H1 (cell line): ENCODE data around the gene GBA2. TPM values are rescaled to one million over a fixed set of nuclear protein-coding genes. Genes with fewer than 3 reads are reported as not detected.

Experiments
- CTCF ChIA-PET: fragments of 300-600 bp; sonication (Branson Sonifier 250); formaldehyde crosslinking; loops from one replicate; lab custom pipeline; 2021; ENCODE audit not compliant: partially characterized antibody; lab: Charles Lee
- POLR2A ChIA-PET: fragments of 300-600 bp; sonication (Branson Sonifier 250); formaldehyde crosslinking; loops from one replicate; lab custom pipeline; 2021; ENCODE audit warnings: inconsistent platforms; ENCODE audit not compliant: partially characterized antibody; lab: Charles Lee
- DNase-seq, 2 experiments: peaks; one replicate each; pipeline versions ENCODE4 v3.0.0 to v3.0.0-alpha.2; 2010 to 2022; ENCODE audit warnings: low spot score in 2 of 2, low read depth in 1 of 2, mixed read lengths in 1 of 2
- FAIRE-seq: peaks from 2 replicates; lab custom pipeline; 2011; peaks lifted over from hg19 to GRCh38; lab: Jason Lieb, UNC
- H2AFZ ChIP-seq: 2 replicates; pipeline ENCODE4 v1.8.1; 2012; ENCODE audit warnings: low read length, inconsistent platforms
- H2AK5ac ChIP-seq: 2 replicates; pipeline ENCODE4 v1.6.1; 2013; ENCODE audit warnings: low read depth, low read length
- H2BK120ac ChIP-seq: replicated peaks from 2 replicates; pipeline ENCODE3; 2013; ENCODE audit warnings: low read depth, low read length, inconsistent platforms
- H2BK12ac ChIP-seq: 2 replicates; pipeline ENCODE4 v1.6.1; 2013; ENCODE audit warnings: low read depth, low read length
- H2BK15ac ChIP-seq: 2 replicates; pipeline ENCODE4 v1.6.1; 2013; ENCODE audit warnings: low read length
- H2BK20ac ChIP-seq: 2 replicates; pipeline ENCODE4 v1.6.1; 2013; ENCODE audit warnings: low read length
- H2BK5ac ChIP-seq: 2 replicates; pipeline ENCODE4 v1.6.1; 2013; ENCODE audit warnings: low read depth, low read length
- H3K14ac ChIP-seq: 2 replicates; pipeline ENCODE4 v1.6.1; 2013; ENCODE audit warnings: inconsistent platforms; ENCODE audit not compliant: insufficient read length
- H3K18ac ChIP-seq: 2 replicates; pipeline ENCODE4 v1.6.1; 2013; ENCODE audit warnings: low read length; ENCODE audit errors: extremely low read depth
- H3K23ac ChIP-seq: 2 replicates; pipeline ENCODE4 v1.6.1; 2013; ENCODE audit warnings: inconsistent platforms; ENCODE audit not compliant: insufficient read length
- H3K23me2 ChIP-seq: 2 replicates; pipeline ENCODE4 v1.6.1; 2013; ENCODE audit warnings: low read depth, low read length
- H3K27ac ChIP-seq: 2 replicates; pipeline ENCODE4 v1.6.1; 2011; ENCODE audit warnings: low read depth, low read length, inconsistent platforms
- H3K27me3 ChIP-seq, 4 experiments: replicated peaks in 1 of 4; 1 replicate in 1 of 4; 2 replicates in 3 of 4; pipeline versions ENCODE4 v1.6.1 to v1.8.1; 2011 to 2013; ENCODE audit warnings: low read length in 3 of 4, mild to moderate bottlenecking in 3 of 4, inconsistent platforms in 2 of 4, mixed read lengths in 2 of 4, moderate library complexity in 1 of 4; ENCODE audit not compliant: control insufficient read depth in 3 of 4, insufficient read depth in 3 of 4; ENCODE audit errors: extremely low read depth in 1 of 4
- H3K36me3 ChIP-seq, 4 experiments: 2 replicates each; pipeline versions ENCODE4 v1.6.1 to v1.8.1; 2011 to 2013; ENCODE audit warnings: mild to moderate bottlenecking in 4 of 4, low read length in 3 of 4, moderate library complexity in 2 of 4, control low read depth in 1 of 4, inconsistent platforms in 1 of 4; ENCODE audit not compliant: insufficient read depth in 4 of 4, control insufficient read depth in 2 of 4
- H3K4ac ChIP-seq: replicated peaks from 2 replicates; pipeline ENCODE3; 2013; ENCODE audit warnings: low read length, low read depth, mixed read lengths, inconsistent platforms; ENCODE audit not compliant: insufficient read length
- H3K4me1 ChIP-seq, 4 experiments: replicated peaks in 1 of 4; 1 replicate in 1 of 4; 2 replicates in 3 of 4; pipeline versions ENCODE4 v1.6.1 to v1.8.1; 2011 to 2013; ENCODE audit warnings: low read length in 3 of 4, inconsistent platforms in 2 of 4, mixed read lengths in 1 of 4; ENCODE audit not compliant: insufficient read depth in 4 of 4, control insufficient read depth in 3 of 4
- H3K4me2 ChIP-seq, 2 experiments: 2 replicates each; pipeline versions ENCODE4 v1.6.1 to v1.8.1; 2011 to 2013; ENCODE audit warnings: low read depth in 2 of 2, low read length in 2 of 2, control low read depth in 1 of 2, inconsistent platforms in 1 of 2, mild to moderate bottlenecking in 1 of 2; ENCODE audit not compliant: insufficient read depth in 1 of 2
- H3K4me3 ChIP-seq, 4 experiments: fragments of 200-600, 300-600 bp in 1 of 4; sonication (generic), shearing (Covaris generic), sonication (Bioruptor Twin) in 1 of 4; 2 replicates each; pipeline versions ENCODE4 v1.5.1 to v1.8.1; 2011 to 2016; ENCODE audit warnings: low read length in 4 of 4, low read depth in 3 of 4, control low read depth in 2 of 4, inconsistent platforms in 2 of 4, mild to moderate bottlenecking in 2 of 4, mixed read lengths in 1 of 4, moderate library complexity in 1 of 4; ENCODE audit not compliant: insufficient read depth in 2 of 4; ENCODE audit errors: extremely low read depth in 1 of 4
- H3K56ac ChIP-seq: replicated peaks from 2 replicates; pipeline ENCODE3; 2013; ENCODE audit warnings: low read depth, mild to moderate bottlenecking, mixed read lengths, low read length, inconsistent platforms; ENCODE audit not compliant: insufficient read length
- H3K79me1 ChIP-seq: 2 replicates; pipeline ENCODE4 v1.6.1; 2013; ENCODE audit warnings: low read depth, low read length, control low read depth
- H3K79me2 ChIP-seq, 2 experiments: 2 replicates each; pipeline versions ENCODE4 v1.6.1 to v1.8.1; 2012 to 2013; ENCODE audit warnings: low read length in 2 of 2, mild to moderate bottlenecking in 2 of 2, inconsistent platforms in 1 of 2; ENCODE audit not compliant: insufficient read depth in 2 of 2, control insufficient read depth in 1 of 2
- H3K9ac ChIP-seq, 4 experiments: replicated peaks in 1 of 4; 1 replicate in 1 of 4; 2 replicates in 3 of 4; pipeline versions ENCODE4 v1.6.1 to v1.8.1; 2011 to 2013; ENCODE audit warnings: low read depth in 3 of 4, low read length in 3 of 4, control low read depth in 2 of 4, mild to moderate bottlenecking in 2 of 4, moderate library complexity in 2 of 4, inconsistent platforms in 1 of 4; ENCODE audit errors: extremely low read depth in 1 of 4
- H3K9me3 ChIP-seq, 2 experiments: 2 replicates each; pipeline versions ENCODE4 v1.6.1 to v1.8.1; 2012 to 2013; ENCODE audit warnings: mild to moderate bottlenecking in 2 of 2, moderate library complexity in 2 of 2, control low read depth in 1 of 2, inconsistent platforms in 1 of 2, low read depth in 1 of 2, low read length in 1 of 2, mixed read lengths in 1 of 2; ENCODE audit not compliant: insufficient read depth in 2 of 2
- H4K20me1 ChIP-seq, 2 experiments: replicated peaks in 1 of 2; 2 replicates each; pipeline versions ENCODE3 to v1.8.1; 2011 to 2013; ENCODE audit warnings: inconsistent platforms in 2 of 2, low read length in 2 of 2, mild to moderate bottlenecking in 1 of 2; ENCODE audit not compliant: insufficient read depth in 2 of 2, control insufficient read depth in 1 of 2
- H4K5ac ChIP-seq: 2 replicates; pipeline ENCODE4 v1.6.1; 2013; ENCODE audit warnings: low read length, low read depth, mixed read lengths, inconsistent platforms; ENCODE audit not compliant: insufficient read length
- H4K8ac ChIP-seq: 2 replicates; pipeline ENCODE4 v1.8.0; 2013; ENCODE audit warnings: mild to moderate bottlenecking, moderate library complexity, low read length, inconsistent platforms; ENCODE audit not compliant: insufficient read depth; ENCODE audit errors: extremely low read depth
- H4K91ac ChIP-seq: replicated peaks from 2 replicates; pipeline ENCODE3; 2013; ENCODE audit warnings: low read length, mixed read lengths, inconsistent platforms; ENCODE audit not compliant: insufficient read length
- SP2 ChIP-seq: IDR thresholded peaks from 2 replicates; pipeline ENCODE4 v1.6.1; 2012; ENCODE audit warnings: mild to moderate bottlenecking, low read length, inconsistent platforms
- TCF12 ChIP-seq: IDR thresholded peaks from 2 replicates; pipeline ENCODE4 v1.6.1; 2011; ENCODE audit warnings: low read depth, mild to moderate bottlenecking, low read length
- WGBS, 2 experiments: shearing (Covaris generic) in 1 of 2; methylation state at CpG; one replicate each; pipeline versions ENCODE4 v1.1.6 to v1.1.7; 2013 to 2015; ENCODE audit warnings: low lambda C conversion rate in 2 of 2, mixed read lengths in 2 of 2, inconsistent platforms in 1 of 2, low coverage in 1 of 2, missing lambda C conversion rate in 1 of 2; ENCODE audit not compliant: insufficient replicate concordance in 2 of 2, insufficient coverage in 1 of 2, insufficient read length in 1 of 2; ENCODE audit errors: extremely low coverage in 1 of 2, missing lambda C conversion rate in 1 of 2; 5-methylcytosine and 5-hydroxymethylcytosine counted together
- polyA plus RNA-seq, 7 experiments: library from polyadenylated mRNA; depleted of rRNA in 3 of 7; stranded (reverse) in 5 of 7; unstranded in 2 of 7; fragments of >200 nt in 5 of 7; fragments of 200-250 nt in 2 of 7; gene quantifications; 1 replicate in 5 of 7; 2 replicates in 1 of 7; 4 replicates in 1 of 7; pipeline versions ENCODE4 v1.2.1 to v1.2.3, GENCODE V29; 2011 to 2013; ENCODE audit warnings: missing spikeins in 2 of 7, mixed read lengths in 2 of 7
- total RNA-seq: library from RNA; stranded (reverse); fragmentation: NEBNext Ultra II Directional; extraction: Animal tissue kit (Norgen Biotek cat#: 25700); gene quantifications from 2 replicates; pipeline ENCODE4 v1.2.1, GENCODE V29; 2021

The GBA2 gene
- total and polyA plus RNA-seq, 2 of the 8 experiments (the other 6 are each of a cell fraction or from before 2014, with no cell fraction given): 64.2 to 71.9 TPM

- peaks cover 2 to 10% of the 10 kb centered on the region in 2 experiments for H4K20me1 ChIP-seq
- no peak overlapping the region for H4K91ac ChIP-seq
- peaks cover 17 to 39% (median 32%) of the 10 kb centered on the region in 4 experiments for H3K36me3 ChIP-seq
- H2AK5ac ChIP-seq: no peak overlapping the region
- peaks cover 12% of the 10 kb centered on the region for H3K79me1 ChIP-seq
- H3K9me3 ChIP-seq: no peaks in the 10 kb centered on the region; a peak in 1 of 4 replicates
- no peak overlapping the region for H3K14ac ChIP-seq
- H2BK5ac ChIP-seq: no peak overlapping the region
- ChIA-PET POLR2A (interaction anchor here (0.7 to 2.7 kb wide), 6 partner anchors 7 to 41 kb away, joined by 3 to 20 read pairs (median 4); no protein-coding TSS in a partner anchor), CTCF (interaction anchor here (0.9 to 16.0 kb wide), 9 partner anchors 8 to 101 kb away, joined by 3 to 198 read pairs (median 5); partner anchors contain the start of genes ARHGEF39, CCDC107, GBA2 and MSMP)
- H3K56ac ChIP-seq: no peak overlapping the region
- H3K23me2 ChIP-seq: peaks cover 15% of the 10 kb centered on the region; the same call in 1 of the 2 replicates
- no peak overlapping the region for H3K4ac ChIP-seq
- H4K8ac ChIP-seq: no peak overlapping the region
- peaks cover 13 to 28% (median 15%) of the 10 kb centered on the region in 4 experiments for H3K4me1 ChIP-seq
- H3K27ac ChIP-seq: no peak overlapping the region
- H3K4me3 ChIP-seq: no peak overlapping the region
- no peak overlapping the region for H4K5ac ChIP-seq
- H2BK120ac ChIP-seq: no peak overlapping the region
- H3K18ac ChIP-seq: no peak overlapping the region
- no peak overlapping the region; a peak in 1 of 4 replicates for H3K4me2 ChIP-seq
- no peak overlapping the region for H2AFZ ChIP-seq
- H2BK15ac ChIP-seq: no peak overlapping the region
- TF ChIP-seq TCF12 (no peak), SP2 (no peak)
- H2BK20ac ChIP-seq: no peak overlapping the region
- no peak for FAIRE-seq
- H3K9ac ChIP-seq: no peak overlapping the region
- no peak for DNase-seq
- no peak overlapping the region for H3K23ac ChIP-seq
- peaks cover 0 to 29% of the 10 kb centered on the region in 2 experiments for H3K79me2 ChIP-seq
- H3K27me3 ChIP-seq: no peaks in the 10 kb centered on the region
- no peak overlapping the region for H2BK12ac ChIP-seq
- 93% methylated on average over 3 of the region's 3 CpGs; no CpG with 5 or more reads in 1 of the 2 experiments for WGBS, 2 experiments
These were observed 14.9 kb downstream of the GBA2 start for GRCh38 chr9:35734096-35734495.
